WERI-Rb-1 (cell line): ENCODE data around the gene CDT1.

ENCODE experiments used
- DNase-seq: peaks from one replicate; pipeline ENCODE4 v3.0.0-alpha.2; 2020
- H3K27ac ChIP-seq: fragments of 250-450 bp; sonication (Bioruptor Pico); 2 replicates; pipeline ENCODE4 v1.5.1; 2020; ENCODE audit warnings: mild to moderate bottlenecking, moderate library complexity
- H3K27me3 ChIP-seq: fragments of 250-450 bp; sonication (Bioruptor Pico); 2 replicates; pipeline ENCODE4 v1.5.1; 2021; ENCODE audit warnings: mild to moderate bottlenecking, low read depth, moderate library complexity; ENCODE audit not compliant: insufficient read depth, severe bottlenecking
- H3K36me3 ChIP-seq: fragments of 250-450 bp; sonication (Bioruptor Pico); 2 replicates; pipeline ENCODE4 v1.5.1; 2020; ENCODE audit warnings: mild to moderate bottlenecking, moderate library complexity
- H3K4me3 ChIP-seq: 2 replicates; pipeline ENCODE4 v1.5.1; 2011; ENCODE audit warnings: low read depth, mild to moderate bottlenecking, control low read depth, low read length
- H3K9me3 ChIP-seq: fragments of 250-450 bp; sonication (Bioruptor Pico); 2 replicates; pipeline ENCODE4 v1.5.1; 2021; ENCODE audit warnings: mild to moderate bottlenecking, moderate library complexity; ENCODE audit not compliant: severe bottlenecking
- TF ChIP-seq, protein P1 (sequence below): IDR thresholded peaks from 2 replicates; pipeline ENCODE4 v1.5.1; 2011; ENCODE audit warnings: low read depth, mild to moderate bottlenecking, control low read depth, inconsistent platforms, low read length

CDT1 gene

GRCh38 chr16:88833086-88833485 is 29.5 kb downstream of the CDT1 start:
- H3K27me3 ChIP-seq: no peaks in the 10 kb centered on the region
- H3K27ac ChIP-seq: no peak overlapping the region
- TF ChIP-seq, protein P1, sequence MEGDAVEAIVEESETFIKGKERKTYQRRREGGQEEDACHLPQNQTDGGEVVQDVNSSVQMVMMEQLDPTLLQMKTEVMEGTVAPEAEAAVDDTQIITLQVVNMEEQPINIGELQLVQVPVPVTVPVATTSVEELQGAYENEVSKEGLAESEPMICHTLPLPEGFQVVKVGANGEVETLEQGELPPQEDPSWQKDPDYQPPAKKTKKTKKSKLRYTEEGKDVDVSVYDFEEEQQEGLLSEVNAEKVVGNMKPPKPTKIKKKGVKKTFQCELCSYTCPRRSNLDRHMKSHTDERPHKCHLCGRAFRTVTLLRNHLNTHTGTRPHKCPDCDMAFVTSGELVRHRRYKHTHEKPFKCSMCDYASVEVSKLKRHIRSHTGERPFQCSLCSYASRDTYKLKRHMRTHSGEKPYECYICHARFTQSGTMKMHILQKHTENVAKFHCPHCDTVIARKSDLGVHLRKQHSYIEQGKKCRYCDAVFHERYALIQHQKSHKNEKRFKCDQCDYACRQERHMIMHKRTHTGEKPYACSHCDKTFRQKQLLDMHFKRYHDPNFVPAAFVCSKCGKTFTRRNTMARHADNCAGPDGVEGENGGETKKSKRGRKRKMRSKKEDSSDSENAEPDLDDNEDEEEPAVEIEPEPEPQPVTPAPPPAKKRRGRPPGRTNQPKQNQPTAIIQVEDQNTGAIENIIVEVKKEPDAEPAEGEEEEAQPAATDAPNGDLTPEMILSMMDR: no peak
- no peaks in the 10 kb centered on the region for H3K36me3 ChIP-seq
- DNase-seq: no peak
- H3K9me3 ChIP-seq: no peaks in the 10 kb centered on the region
- H3K4me3 ChIP-seq: no peak overlapping the region

GRCh38 chr16:88834670-88835069 is 31.1 kb downstream of the CDT1 start:
- DNase-seq: no peak
- no peaks in the 10 kb centered on the region for H3K36me3 ChIP-seq
- no peak overlapping the region for H3K4me3 ChIP-seq
- no peak overlapping the region for H3K27ac ChIP-seq
- H3K27me3 ChIP-seq: no peaks in the 10 kb centered on the region
- no peaks in the 10 kb centered on the region for H3K9me3 ChIP-seq
- TF ChIP-seq, protein P1: no peak

DNA sequence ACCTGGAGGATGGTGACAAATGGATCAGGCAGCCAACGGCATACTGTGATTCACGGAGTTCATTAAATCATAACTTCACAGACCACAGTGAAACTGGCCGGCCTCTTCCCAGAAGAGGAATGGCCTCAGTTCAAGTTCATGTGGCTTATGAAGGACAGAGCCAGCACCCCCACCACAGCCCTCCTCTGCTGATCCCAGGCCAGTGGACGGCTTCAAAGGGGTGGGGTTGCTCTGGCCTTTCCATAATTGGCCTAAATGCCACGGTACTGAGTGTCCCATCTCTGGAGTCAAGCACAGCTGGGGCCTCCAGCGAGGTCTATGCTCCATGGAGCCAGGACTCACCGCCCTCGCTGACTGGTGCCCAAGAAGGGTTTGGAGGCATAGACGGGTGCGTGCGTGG is 31.8 kb downstream of the CDT1 start:
- H3K36me3 ChIP-seq: no peaks in the 10 kb centered on the region

DNA sequence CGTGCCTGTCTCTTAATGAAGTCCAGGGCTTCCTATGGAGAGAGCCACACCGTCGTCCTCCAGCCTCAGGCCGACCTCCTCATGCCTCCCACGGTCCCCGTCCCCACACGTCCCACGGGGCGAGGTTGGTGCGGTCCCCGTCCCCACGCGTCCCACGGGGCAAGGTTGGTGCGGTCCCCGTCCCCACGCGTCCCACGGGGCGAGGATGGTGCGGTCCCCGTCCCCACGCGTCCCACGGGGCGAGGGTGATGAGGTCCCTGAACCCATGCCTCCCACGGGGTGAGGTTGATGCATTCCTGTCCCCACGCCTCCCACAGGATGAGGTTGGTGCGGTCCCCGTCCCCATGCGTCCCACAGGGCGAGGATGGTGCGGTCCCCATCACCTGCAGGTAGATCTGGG is 32.2 kb downstream of the CDT1 start:
- Histone ChIP-seq H3K9me3 (no peaks in the 10 kb centered on the region), H3K27ac (no peak overlapping the region), H3K4me3 (no peak overlapping the region), H3K27me3 (no peaks in the 10 kb centered on the region), H3K36me3 (no peaks in the 10 kb centered on the region)
- DNase-seq: no peak
- TF ChIP-seq, protein P1: no peak

More for the DNA sequence above, 31.8 kb downstream of the CDT1 start:
- Histone ChIP-seq H3K27ac (no peak overlapping the region), H3K9me3 (no peaks in the 10 kb centered on the region), H3K4me3 (no peak overlapping the region), H3K27me3 (no peaks in the 10 kb centered on the region)
- DNase-seq: no peak
- TF ChIP-seq, protein P1: no peak

- TF ChIP-seq, protein P1: no peak
- H3K27ac ChIP-seq: no peak overlapping the region
- no peaks in the 10 kb centered on the region for H3K9me3 ChIP-seq
- H3K4me3 ChIP-seq: no peak overlapping the region
- H3K27me3 ChIP-seq: no peaks in the 10 kb centered on the region
- no peak for DNase-seq
- H3K36me3 ChIP-seq: no peaks in the 10 kb centered on the region
Measured at GRCh38 chr16:88836791-88837190, 33.2 kb downstream of the CDT1 start.

- TF ChIP-seq, protein P1: no peak
- Histone ChIP-seq H3K9me3 (no peaks in the 10 kb centered on the region), H3K4me3 (no peak overlapping the region), H3K27me3 (no peaks in the 10 kb centered on the region), H3K36me3 (no peaks in the 10 kb centered on the region), H3K27ac (no peak overlapping the region)
- no peak for DNase-seq
Measured at GRCh38 chr16:88837806-88838205, 34.2 kb downstream of the CDT1 start.
